Parathyroid adenoma (tissue), 2 donors: ENCODE data around the gene SUPT20HL1.

ENCODE experiments used
- H2AFZ ChIP-seq: fragments of 300-600 bp; sonication (generic); one replicate; pipeline ENCODE4 v1.7.0; 2017; ENCODE audit warnings: antibody characterized with exemption, mild to moderate bottlenecking
- H3K27ac ChIP-seq: fragments of 300-600 bp; sonication (generic); one replicate; pipeline ENCODE4 v1.7.0; 2017
- H3K27me3 ChIP-seq: fragments of 300-600 bp; sonication (generic); one replicate; pipeline ENCODE4 v1.7.0; 2017; ENCODE audit warnings: low read length; ENCODE audit not compliant: control insufficient read depth, insufficient read depth
- H3K36me3 ChIP-seq: fragments of 300-600 bp; sonication (generic); one replicate; pipeline ENCODE4 v1.7.0; 2017; ENCODE audit warnings: low read length; ENCODE audit not compliant: control insufficient read depth, insufficient read depth
- H3K4me1 ChIP-seq: fragments of 300-600 bp; sonication (generic); one replicate; pipeline ENCODE4 v1.7.0; 2017; ENCODE audit warnings: control low read depth
- H3K4me2 ChIP-seq: fragments of 300-600 bp; sonication (generic); one replicate; pipeline ENCODE4 v1.7.0; 2017; ENCODE audit warnings: low read length
- H3K4me3 ChIP-seq: fragments of 300-600 bp; sonication (generic); one replicate; pipeline ENCODE4 v1.7.0; 2017; ENCODE audit warnings: low read depth, low read length
- H3K79me2 ChIP-seq: fragments of 300-600 bp; sonication (generic); one replicate; pipeline ENCODE4 v1.7.0; 2017; ENCODE audit warnings: control low read depth
- H3K9ac ChIP-seq: fragments of 300-600 bp; sonication (generic); one replicate; pipeline ENCODE4 v1.7.0; 2017; ENCODE audit warnings: mild to moderate bottlenecking
- H3K9me3 ChIP-seq: fragments of 300-600 bp; sonication (generic); one replicate; pipeline ENCODE4 v1.7.0; 2017; ENCODE audit warnings: low read length; ENCODE audit not compliant: control insufficient read depth
- TF ChIP-seq, protein P1 (sequence below): fragments of 300-600 bp; sonication (generic); IDR thresholded peaks from one replicate; pipeline ENCODE4 v1.7.0; 2017; ENCODE audit warnings: antibody characterized with exemption, mild to moderate bottlenecking
- donor health status: primary hyperparathyroidism.

SUPT20HL1 gene

DNA sequence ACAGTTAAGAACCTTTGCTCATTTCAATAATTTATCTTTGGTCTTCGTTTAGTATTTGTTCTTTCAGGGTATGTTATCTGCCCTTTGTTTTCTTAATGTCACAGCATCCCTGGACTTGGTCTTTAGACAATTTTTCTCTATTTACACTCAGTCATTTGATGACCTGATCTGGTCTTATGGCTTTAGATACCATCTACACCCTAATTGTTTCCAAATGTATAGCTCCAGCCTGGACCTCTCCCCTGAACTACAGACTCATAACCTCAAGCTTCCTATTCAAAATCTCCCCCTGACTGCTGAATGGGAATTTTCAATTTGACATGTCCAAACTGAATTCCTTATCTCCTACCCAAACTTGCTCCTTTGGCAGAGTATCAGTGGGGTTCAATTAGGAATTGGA lies 42.9 kb upstream of the SUPT20HL1 start:
- no peak overlapping the region for H3K4me3 ChIP-seq
- no peaks in the 10 kb centered on the region for H3K4me1 ChIP-seq
- H3K9me3 ChIP-seq = no peaks in the 10 kb centered on the region
- no peak overlapping the region for H2AFZ ChIP-seq
- H3K79me2 ChIP-seq = no peaks in the 10 kb centered on the region
- H3K9ac ChIP-seq = no peak overlapping the region
- H3K27me3 ChIP-seq = no peaks in the 10 kb centered on the region
- H3K36me3 ChIP-seq = no peaks in the 10 kb centered on the region
- TF ChIP-seq, protein P1, sequence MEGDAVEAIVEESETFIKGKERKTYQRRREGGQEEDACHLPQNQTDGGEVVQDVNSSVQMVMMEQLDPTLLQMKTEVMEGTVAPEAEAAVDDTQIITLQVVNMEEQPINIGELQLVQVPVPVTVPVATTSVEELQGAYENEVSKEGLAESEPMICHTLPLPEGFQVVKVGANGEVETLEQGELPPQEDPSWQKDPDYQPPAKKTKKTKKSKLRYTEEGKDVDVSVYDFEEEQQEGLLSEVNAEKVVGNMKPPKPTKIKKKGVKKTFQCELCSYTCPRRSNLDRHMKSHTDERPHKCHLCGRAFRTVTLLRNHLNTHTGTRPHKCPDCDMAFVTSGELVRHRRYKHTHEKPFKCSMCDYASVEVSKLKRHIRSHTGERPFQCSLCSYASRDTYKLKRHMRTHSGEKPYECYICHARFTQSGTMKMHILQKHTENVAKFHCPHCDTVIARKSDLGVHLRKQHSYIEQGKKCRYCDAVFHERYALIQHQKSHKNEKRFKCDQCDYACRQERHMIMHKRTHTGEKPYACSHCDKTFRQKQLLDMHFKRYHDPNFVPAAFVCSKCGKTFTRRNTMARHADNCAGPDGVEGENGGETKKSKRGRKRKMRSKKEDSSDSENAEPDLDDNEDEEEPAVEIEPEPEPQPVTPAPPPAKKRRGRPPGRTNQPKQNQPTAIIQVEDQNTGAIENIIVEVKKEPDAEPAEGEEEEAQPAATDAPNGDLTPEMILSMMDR = no peak
- no peak overlapping the region for H3K27ac ChIP-seq
- no peak overlapping the region for H3K4me2 ChIP-seq

DNA sequence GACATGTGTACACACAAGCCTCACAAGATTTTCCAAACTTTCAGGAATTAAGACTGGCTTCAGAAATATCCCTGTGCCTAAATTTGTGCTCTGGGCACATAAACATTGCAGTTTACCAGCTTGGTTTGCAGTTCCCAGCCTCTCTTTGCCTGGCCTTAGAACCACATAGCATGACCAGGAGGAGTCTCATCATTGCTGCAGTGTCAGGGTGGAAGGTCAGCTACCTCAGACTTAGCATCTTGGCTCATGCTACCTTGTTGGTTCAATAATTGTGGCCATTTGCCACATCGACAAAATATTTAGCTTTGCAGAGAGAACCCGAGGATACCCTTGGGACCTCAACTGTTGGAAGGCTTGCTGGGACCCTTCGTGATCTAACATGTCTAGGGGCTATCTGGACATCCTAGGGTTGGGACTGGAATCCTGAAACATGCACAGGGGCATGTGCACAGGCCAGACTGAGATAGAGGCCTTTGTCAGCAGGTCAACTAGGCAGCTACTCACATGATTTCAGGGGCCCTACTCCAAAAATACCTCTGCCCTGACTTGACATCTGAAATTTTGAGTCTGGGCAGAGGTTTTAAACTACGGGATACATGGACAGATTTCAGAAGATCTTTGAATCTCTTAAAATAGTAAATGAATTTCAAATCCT lies 38.6 kb upstream of the SUPT20HL1 start:
- H3K27me3 ChIP-seq = no peaks in the 10 kb centered on the region
- TF ChIP-seq, protein P1 = no peak
- no peaks in the 10 kb centered on the region for H3K9me3 ChIP-seq
- no peak overlapping the region for H3K9ac ChIP-seq
- no peak overlapping the region for H3K27ac ChIP-seq
- H3K79me2 ChIP-seq = no peaks in the 10 kb centered on the region
- no peak overlapping the region for H3K4me2 ChIP-seq
- no peak overlapping the region for H3K4me3 ChIP-seq
- H3K36me3 ChIP-seq = no peaks in the 10 kb centered on the region
- no peaks in the 10 kb centered on the region for H3K4me1 ChIP-seq
- no peak overlapping the region for H2AFZ ChIP-seq

DNA sequence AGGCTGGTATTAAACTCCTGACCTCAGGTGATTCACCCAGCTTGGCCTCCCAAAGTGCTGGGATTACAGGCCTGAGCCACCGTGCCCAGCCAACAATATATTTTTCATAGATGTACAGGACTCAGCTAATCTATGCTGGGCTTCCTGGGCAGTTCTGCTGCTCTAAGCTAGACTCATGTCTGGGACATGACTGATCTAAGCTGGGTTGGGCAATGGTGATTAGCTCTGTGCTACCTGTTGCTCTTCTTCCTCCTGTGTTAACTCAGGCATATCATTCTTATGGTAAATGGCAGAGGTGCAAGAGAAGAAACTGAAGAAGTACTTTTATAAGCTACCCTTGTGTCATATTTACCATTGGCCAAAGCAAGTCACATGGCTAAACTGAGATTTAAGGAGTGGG lies 35.2 kb upstream of the SUPT20HL1 start:
- Histone ChIP-seq H3K27ac (no peak overlapping the region), H2AFZ (no peak overlapping the region), H3K36me3 (no peaks in the 10 kb centered on the region), H3K9me3 (no peaks in the 10 kb centered on the region), H3K79me2 (no peaks in the 10 kb centered on the region), H3K4me3 (no peak overlapping the region), H3K4me2 (no peak overlapping the region), H3K4me1 (no peaks in the 10 kb centered on the region), H3K27me3 (no peaks in the 10 kb centered on the region), H3K9ac (no peak overlapping the region)
- TF ChIP-seq, protein P1 = no peak

- Histone ChIP-seq H3K4me3 (no peak overlapping the region), H3K4me2 (no peak overlapping the region), H3K27me3 (no peaks in the 10 kb centered on the region), H2AFZ (no peak overlapping the region), H3K27ac (no peak overlapping the region), H3K9me3 (no peaks in the 10 kb centered on the region), H3K4me1 (no peaks in the 10 kb centered on the region), H3K79me2 (no peaks in the 10 kb centered on the region), H3K36me3 (no peaks in the 10 kb centered on the region), H3K9ac (no peak overlapping the region)
- TF ChIP-seq, protein P1 = no peak
Observed at GRCh38 chrX:24332878-24333277, 27.6 kb upstream of the SUPT20HL1 start.

DNA sequence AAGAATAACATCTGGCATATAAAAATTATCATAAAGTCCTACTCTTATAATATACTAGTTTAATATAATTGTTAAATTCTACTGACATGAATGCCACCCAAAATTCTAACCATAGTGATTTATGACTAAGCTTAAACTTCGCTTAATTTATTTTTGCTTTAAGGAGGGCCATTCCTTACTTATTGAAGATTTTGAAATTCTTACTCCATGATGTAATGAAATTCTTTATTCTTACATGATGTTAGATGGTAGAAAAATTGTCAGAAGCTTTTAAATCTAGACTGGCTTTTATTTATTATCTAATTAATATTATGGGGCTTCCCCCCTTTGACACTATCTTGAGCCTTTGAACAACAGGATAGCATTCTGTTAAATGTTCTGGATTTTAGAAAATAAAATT lies 27.1 kb upstream of the SUPT20HL1 start:
- H3K4me3 ChIP-seq = no peak overlapping the region
- no peaks in the 10 kb centered on the region for H3K27me3 ChIP-seq
- H3K27ac ChIP-seq = no peak overlapping the region
- no peak overlapping the region for H3K9ac ChIP-seq
- H2AFZ ChIP-seq = no peak overlapping the region
- H3K4me1 ChIP-seq = no peaks in the 10 kb centered on the region
- H3K79me2 ChIP-seq = no peaks in the 10 kb centered on the region
- no peaks in the 10 kb centered on the region for H3K9me3 ChIP-seq
- no peak overlapping the region for H3K4me2 ChIP-seq
- TF ChIP-seq, protein P1 = no peak
- H3K36me3 ChIP-seq = no peaks in the 10 kb centered on the region
